Measurements from ENCODE around the gene MAP2K5.
A peak's percentile ranks its signal among the peaks of the same experiment; 100 is the strongest.

MAP2K5 gene

DNA sequence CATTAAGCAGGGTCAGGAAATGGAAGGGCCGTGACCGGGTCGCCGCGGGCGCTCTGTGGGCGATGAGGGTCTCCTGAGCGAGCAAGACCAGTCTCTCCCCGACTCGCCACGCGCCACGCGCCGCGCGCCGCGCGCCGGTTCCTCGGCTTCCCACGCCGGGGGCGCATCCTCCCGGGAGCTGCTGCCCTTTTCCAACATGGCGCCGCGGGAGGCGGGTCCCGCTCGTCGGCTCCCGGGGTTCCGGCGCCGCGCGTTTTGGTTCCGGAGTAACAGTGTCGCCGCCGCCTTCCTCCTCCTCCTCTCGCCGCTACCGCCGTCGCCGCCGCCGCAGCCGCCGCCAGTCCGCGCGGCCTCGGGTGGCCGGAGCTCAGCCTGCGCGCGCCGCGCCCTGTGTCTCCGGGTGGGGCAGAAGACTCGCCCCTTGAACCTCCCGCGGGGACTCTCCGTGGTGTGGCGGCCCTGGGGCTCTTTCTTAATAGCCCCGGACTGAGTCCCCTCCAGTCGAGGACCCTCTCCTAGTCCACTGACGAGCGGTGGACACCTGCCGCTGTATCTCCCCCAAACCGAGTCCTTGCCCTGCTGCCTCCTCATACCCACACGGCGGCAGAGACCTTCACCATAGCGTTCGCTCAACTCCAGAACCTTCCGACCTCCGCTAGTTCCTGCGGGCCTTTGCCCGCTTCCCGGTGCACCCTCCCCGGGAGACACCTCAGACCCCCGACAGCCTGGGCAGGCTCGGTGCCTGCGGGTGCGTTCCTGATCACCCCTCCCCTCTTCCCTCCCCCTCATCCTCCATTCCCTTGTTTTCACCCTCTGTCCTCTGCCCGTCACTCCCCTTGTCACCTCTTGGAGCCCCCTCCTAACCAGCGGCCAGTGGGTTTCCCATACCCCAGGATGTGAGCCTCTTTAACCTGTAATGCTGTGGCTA, at the start of gene MAP2K5:
MAP2K5 (plus strand) TSS at position 284 of the 928 bp plus-strand sequence; CDS start at position 917, 633 bp downstream.
- DNase-seq (ENCODE audit: low read depth) = peak; percentile 82

DNA sequence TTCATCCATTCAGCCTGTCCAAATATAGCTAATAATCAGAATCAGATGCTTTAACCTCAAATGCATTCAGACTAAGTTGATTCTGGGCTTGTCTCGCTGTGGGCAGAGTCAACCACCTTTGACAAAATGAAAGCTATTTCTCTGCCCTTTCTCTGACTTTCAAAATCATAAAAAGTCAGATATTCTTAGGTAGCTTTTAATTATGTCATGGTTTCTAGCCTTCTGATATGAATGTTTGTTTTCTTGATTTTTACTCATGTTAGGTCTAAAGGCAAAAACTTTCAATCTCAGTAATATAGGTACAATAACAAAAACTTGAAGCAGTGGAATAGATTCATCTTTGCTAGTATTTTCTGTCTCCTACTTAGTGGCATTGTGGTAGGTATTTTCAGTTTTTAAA, 46.9 kb upstream of the MAP2K5 start:
- no peak for DNase-seq (ENCODE audit: low read depth)

DNA sequence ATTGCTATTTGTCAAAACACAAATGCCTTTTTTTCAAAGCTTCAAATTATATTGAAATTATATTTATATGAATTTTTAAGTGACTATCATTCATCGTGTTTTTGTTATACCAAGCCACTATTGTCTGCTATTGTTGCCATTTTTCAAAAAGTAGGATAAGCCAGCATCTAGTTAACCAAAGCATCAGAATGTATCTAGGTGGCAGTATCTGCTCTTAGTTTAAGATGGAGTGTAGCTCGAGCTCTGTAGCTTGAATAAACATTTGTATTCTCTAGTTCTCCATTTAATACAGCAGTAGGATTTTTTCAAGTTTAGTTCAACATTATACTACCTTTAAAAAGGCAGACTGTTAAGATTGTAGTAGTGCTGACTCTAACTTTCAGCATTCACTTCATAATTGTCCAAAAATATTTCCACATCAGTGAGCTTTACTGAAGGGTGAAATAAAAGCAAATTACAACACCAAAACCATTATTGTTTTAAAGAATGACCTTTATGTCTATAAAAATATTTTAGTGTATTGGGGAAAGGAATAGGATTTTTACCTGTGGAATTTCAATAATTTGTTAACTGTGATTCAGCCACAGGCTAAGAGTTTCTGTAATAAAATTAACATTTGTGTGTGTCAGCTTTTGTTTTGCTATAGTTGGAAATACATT, 41.2 kb upstream of the MAP2K5 start:
- DNase-seq (ENCODE audit: low read depth) = no peak

DNA sequence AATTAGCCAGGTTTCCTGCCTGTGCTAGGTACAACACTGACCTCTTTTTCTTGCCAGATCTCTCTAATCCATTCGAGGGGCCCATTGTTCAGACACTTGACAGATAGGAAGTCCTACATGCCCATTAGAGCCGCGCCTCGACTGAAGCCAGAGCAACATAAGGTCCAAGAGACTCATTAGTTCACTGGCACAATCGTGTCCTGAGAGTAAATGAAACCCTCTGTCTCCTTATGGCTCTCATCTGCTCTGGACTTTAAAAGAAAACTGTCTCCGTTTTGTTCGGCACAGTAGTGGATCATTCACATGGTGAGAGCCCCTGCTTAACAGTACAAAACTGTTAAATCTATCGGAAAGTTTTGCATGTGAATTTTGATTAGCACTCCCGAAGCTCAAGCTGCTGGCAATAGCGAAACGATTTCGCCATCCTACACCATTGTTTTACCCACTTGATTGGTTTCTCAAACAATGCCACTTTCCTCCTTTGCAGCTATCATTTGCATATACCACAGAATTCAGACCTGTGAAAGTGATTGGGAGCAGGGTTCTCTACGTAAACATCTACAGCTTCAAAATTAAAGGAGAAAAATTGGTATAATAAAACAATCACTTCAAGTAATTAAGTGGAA, 40.6 kb upstream of the MAP2K5 start:
- no peak for DNase-seq (ENCODE audit: low read depth)

- no peak for DNase-seq (ENCODE audit: low read depth)
These were observed 38.4 kb upstream of the MAP2K5 start for GRCh38 chr15:67504056-67504455.

GRCh38 chr15:67504796-67505195, 37.7 kb upstream of the MAP2K5 start:
- DNase-seq (ENCODE audit: low read depth) = no peak

DNA sequence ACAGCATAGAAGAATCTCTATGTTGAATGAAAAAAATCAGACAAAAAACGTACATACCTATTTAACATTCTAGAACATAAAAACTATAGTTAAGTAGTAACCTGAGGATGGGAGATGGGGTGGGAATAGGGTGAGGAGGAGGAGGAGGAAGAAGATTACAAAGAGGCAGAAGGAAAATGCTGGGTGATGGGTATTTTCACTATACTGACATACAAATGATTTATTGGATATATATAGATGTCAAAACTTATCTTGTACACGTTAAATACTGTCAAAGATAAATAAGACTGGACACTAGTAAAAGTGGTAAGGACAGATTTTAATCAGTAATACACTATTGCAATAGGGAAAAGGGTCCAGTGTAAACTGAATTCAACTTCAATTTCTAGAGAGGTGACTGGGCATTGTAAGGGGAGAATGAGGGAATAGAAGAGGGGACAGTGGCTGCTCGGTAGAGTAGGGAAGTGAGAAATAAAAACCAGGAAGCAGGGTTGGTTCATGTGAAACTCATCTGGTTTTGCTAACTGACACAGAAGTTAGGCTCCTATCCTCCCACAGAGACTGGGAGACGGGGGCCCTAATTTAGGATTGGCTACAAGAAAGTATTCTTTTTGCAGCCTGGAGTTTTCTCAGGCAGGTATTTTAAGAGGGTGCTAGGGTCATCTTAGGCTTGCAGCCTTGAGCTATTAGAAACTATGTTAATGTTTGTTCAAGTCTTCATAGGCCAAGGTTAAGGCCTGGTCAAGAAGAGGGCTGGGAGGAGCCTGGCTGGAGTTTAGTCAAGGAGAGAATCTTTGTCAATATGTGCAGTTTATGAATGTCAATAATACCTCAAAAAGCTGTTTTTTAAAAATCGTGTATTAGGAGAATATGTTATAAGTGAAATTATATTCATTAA, 36.6 kb upstream of the MAP2K5 start:
- DNase-seq (ENCODE audit: low read depth) = no peak

DNA sequence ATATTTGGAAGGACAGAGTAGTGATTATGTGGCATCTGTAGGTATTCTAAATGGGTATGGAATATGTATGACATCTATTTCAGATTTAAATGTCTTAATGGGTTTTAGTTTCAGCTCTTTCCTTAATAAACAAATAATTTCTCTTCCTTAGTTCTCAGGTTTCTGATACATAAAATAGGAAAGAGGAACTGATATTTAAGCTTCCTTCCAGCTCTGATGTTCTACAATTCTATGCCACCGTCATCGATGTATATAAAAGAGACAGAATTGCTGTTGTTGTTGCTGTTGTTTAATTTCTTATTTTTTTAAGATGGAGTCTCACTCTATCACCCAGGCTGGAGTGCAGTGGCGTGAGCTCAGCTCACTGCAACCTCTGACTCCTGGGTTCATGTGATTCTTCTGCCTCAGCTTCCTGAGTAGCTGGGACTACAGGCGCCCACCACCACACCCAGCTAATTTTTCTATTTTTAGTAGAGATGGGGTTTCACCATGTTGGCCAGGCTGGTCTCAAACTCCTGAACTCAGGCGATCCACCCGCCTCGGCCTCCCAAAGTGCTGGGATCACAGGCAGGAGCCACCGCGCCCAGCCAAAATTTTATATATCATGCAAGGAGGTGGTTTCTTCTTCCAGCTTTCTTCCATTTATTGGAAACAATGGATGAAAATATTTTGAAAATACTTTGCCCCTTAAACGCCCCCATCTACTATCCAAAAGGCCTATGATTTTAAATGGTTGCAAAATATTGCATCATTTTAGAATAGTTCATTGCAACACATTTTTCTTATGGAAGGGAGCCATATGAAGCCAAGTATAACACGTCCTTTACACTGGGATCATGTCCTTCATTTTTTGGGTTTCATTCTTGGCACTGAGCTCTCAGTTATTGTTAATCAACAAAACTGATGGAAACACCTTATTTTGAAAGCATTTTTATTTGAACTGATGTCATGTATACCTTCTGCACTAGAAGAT, 35.4 kb upstream of the MAP2K5 start:
- DNase-seq (ENCODE audit: low read depth) = no peak

- no peak for DNase-seq (ENCODE audit: low read depth)
These were observed 34.1 kb upstream of the MAP2K5 start for GRCh38 chr15:67508407-67508806.

- DNase-seq (ENCODE audit: low read depth) = no peak
These were observed 32.6 kb upstream of the MAP2K5 start for GRCh38 chr15:67509918-67510317.

DNA sequence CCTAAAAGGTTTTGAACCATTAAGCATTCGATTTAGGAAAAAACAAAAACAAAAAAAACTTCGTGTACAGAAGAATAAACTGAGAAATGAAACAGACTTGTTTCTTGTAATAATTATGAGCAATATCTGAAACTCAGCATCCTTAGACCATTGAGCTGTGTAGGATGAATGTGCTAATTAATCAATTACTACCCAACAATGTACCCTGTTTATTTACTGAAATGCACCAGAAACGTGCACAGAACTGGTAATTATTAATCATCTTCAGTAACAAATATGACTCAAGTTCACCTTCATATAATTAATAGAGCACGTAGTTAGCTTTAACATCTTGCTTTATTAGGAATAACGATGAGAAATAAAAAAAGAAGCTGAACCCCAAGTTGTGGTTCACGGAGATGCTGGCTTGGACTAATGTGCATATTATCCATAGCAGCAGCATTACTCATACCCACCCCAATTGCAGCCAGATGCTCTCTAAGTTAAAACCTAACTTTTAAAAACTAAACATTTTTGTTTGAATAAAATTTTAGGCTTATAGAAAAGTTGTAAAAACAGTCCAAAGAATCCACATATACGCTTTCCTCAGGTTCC, 31.8 kb upstream of the MAP2K5 start:
- DNase-seq (ENCODE audit: low read depth) = no peak

GRCh38 chr15:67511606-67512005, 30.9 kb upstream of the MAP2K5 start:
- DNase-seq (ENCODE audit: low read depth) = no peak

GRCh38 chr15:67512140-67512539, 30.4 kb upstream of the MAP2K5 start:
- no peak for DNase-seq (ENCODE audit: low read depth)

GRCh38 chr15:67512933-67513714, 29.4 kb upstream of the MAP2K5 start:
- DNase-seq (ENCODE audit: low read depth) = no peak

DNA sequence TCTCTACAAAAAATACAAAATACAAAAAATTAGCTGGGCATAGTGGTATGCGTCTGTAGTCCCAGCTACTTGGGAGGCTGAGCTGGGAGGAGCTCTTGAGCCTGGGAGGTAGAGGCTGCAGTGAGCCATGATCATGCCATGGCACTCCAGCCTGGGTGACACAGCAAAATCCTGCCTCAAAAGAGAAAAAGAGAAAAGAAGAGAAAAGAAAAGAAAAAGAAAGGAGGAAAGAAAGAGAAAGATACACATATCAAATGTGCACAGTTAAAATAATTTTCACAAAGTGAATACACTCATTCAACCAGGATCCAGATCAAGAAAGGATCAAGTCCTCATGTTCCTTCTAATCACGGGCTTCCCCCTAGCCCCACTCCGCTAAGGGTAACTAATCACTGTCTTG, 27.4 kb upstream of the MAP2K5 start:
- DNase-seq (ENCODE audit: low read depth) = no peak

- no peak for DNase-seq (ENCODE audit: low read depth)
These were observed 26.9 kb upstream of the MAP2K5 start for GRCh38 chr15:67515557-67515956.

GRCh38 chr15:67520321-67521028, 22.0 kb upstream of the MAP2K5 start:
- no peak for DNase-seq (ENCODE audit: low read depth)

DNA sequence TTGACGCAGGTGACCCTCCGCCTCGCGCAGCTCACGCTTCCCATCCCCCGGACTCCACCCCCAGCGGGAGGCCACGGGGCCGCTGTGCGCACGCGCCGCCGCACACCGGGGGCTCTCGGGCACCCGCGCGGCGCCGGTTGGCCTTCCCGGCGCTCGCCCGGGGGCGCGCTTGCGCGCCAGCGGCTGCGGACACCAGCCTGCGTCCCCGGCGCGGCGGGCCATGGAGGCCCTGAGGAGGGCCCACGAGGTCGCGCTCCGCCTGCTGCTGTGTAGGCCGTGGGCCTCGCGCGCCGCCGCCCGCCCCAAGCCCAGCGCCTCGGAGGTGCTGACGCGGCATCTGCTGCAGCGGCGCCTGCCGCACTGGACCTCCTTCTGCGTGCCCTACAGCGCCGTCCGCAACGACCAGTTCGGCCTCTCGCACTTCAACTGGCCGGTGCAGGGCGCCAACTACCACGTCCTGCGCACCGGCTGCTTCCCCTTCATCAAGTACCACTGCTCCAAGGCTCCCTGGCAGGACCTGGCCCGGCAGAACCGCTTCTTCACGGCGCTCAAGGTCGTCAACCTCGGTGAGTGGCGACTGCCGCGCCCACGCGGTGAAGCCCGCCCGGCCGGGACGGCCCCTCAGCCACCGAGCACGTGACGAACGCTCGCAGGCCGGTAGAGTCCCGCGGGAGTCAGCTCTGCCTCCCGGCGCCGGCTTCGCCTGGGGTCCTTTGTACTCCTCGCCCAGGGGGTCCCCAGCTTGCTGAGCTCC, 21.3 kb upstream of the MAP2K5 start, which contains the start of gene C15orf61:
C15orf61 (plus strand) TSS at position 103 of the 754 bp plus-strand sequence; CDS start at position 221, 118 bp downstream.
- DNase-seq (ENCODE audit: low read depth) = peak; percentile 85

Measured in activated T-cell treated with anti-CD3 and anti-CD28 coated beads for 48 hours (primary cell).